DLD1 (cell line): ENCODE data around the gene PLA2G12B.
"Not testable (repeated sequence)": the region's sequence is repeated elsewhere in the genome, so short reads cannot be mapped to it uniquely, and the experiment has no call there.

ENCODE experiments used
- in situ Hi-C: cut with HindIII; loops from 2 replicates; pipeline ENCODE4 v1.10.0; 2017; ENCODE audit warnings: low sequenced_read_pairs

The PLA2G12B gene, protein sequence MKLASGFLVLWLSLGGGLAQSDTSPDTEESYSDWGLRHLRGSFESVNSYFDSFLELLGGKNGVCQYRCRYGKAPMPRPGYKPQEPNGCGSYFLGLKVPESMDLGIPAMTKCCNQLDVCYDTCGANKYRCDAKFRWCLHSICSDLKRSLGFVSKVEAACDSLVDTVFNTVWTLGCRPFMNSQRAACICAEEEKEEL

GRCh38 chr10:72954596-72955554 lies at the start of gene PLA2G12B:
PLA2G12B (minus strand) TSS chr10:72954806; CDS start chr10:72954685, 121 bp downstream.
- in situ Hi-C loops, result no loop called here

DNA sequence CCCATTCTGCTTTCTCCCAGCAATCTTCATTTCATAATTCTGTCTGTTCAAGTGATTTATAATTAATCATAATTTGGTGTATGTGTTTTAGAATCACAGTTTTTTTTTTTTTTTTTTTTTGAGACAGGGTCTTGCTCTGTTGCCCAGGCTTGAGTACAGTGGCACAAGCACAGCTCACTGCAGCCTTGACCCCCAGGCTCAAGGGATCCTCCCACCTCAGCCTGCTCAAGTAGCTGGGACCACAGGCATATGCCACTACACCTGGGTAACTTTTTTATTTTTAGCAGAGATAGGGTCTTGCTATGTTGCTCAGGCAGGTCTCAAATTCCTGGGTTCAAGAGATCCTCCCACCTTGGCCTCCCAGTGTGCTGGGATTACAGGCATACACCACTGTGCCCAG lies 49.2 kb upstream of the PLA2G12B start:
- in situ Hi-C loops, result no loop called here

GRCh38 chr10:73000973-73001372 lies 46.4 kb upstream of the PLA2G12B start:
- in situ Hi-C loops, result no loop called here

- in situ Hi-C loops, result no loop called here
These were observed 42.5 kb upstream of the PLA2G12B start for GRCh38 chr10:72997099-72997498.

- in situ Hi-C loops, result not testable (repeated sequence)
These were observed 40.9 kb upstream of the PLA2G12B start for GRCh38 chr10:72995459-72995858.

DNA sequence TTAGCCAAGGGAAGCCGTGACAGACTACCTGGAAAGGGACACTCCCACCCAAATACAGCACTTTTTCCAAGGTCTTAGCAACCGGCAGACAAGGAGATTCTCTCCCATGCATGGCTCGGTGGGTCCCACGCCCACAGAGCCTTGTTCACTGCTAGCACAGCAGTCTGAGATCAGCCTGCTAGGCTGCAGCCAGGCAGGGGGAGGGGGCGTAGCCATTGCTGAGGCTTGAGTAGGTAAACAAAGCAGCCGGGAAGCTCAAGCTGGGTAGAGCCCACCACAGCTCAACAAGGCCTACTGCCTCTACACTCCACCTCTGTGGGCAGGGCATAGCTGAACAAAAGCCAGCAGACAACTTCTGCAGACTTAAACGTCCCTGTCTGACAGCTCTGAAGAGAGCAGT lies 35.2 kb upstream of the PLA2G12B start:
- in situ Hi-C loops, result not testable (repeated sequence)

DNA sequence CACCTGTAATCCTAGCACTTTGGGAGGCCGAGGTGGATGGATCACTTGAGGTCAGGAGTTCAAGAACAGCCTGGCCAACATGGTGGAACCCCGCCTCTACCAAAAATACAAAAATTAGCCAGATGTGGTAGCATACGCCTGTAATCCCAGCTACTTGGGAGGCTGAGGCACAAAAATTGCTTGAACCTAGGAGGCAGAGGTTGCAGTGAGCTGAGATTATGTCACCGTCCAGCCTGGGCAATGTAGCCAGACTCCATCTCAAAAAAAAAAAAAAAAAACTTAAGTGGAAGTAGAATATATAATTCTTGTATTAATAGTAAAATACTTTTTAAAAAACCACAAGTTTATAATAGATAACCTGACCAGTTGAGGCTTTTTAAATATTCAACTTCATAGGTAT lies 30.0 kb upstream of the PLA2G12B start:
- in situ Hi-C loops, result not testable (repeated sequence)

- in situ Hi-C loops, result no loop called here
These were observed 27.4 kb upstream of the PLA2G12B start for GRCh38 chr10:72981882-72982529.

GRCh38 chr10:72981028-72981881 lies 26.6 kb upstream of the PLA2G12B start:
- in situ Hi-C loops, result no loop called here

- in situ Hi-C loops, result no loop called here
These were observed 25.7 kb upstream of the PLA2G12B start for GRCh38 chr10:72980348-72980747.

GRCh38 chr10:72979709-72980108 lies 25.1 kb upstream of the PLA2G12B start:
- in situ Hi-C loops, result no loop called here

DNA sequence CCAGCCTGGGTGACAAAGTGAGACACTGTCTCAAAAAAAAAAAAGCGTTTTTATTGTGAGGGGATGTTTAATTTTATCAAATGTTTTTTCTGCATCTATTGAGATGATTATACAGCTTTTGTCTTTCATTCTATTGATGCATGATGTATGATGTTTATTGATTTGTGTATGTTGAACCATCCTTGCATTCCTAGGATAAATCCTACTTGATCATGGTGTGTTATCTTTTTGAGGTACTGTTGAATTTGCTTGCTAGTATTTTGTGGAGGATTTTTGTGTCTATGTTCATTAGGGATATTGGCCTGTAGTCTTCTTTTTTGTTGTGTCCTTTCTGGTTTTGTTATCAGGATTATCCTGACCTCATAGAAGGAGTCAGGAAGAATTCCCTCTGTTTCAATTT lies 22.3 kb upstream of the PLA2G12B start:
- in situ Hi-C loops, result no loop called here

DNA sequence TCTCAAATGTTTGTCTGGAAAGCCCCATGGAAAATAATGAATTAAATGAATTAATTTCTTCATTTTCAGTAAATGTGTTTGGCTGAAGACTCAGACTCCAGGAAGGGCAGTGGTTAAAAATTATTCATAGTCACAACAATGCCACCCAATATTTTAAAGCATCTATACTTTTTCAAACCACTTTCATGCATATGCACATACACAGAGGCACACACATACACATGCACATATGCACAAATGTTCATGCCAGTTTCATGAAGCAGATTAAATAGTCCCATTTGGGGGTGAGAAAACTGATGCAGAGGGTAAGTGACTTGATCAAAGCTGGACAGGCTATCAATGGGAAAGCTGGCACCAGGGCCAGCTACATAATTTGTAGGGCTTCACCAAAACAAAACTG lies 1.4 kb upstream of the PLA2G12B start:
- in situ Hi-C loops, result no loop called here

GRCh38 chr10:72954230-72954595 lies 393 bp downstream of the PLA2G12B start:
- in situ Hi-C loops, result no loop called here

- in situ Hi-C loops, result no loop called here
These were observed 919 bp downstream of the PLA2G12B start for GRCh38 chr10:72953687-72954086.

- in situ Hi-C loops, result no loop called here
These were observed 1.9 kb downstream of the PLA2G12B start for GRCh38 chr10:72952642-72953158.

DNA sequence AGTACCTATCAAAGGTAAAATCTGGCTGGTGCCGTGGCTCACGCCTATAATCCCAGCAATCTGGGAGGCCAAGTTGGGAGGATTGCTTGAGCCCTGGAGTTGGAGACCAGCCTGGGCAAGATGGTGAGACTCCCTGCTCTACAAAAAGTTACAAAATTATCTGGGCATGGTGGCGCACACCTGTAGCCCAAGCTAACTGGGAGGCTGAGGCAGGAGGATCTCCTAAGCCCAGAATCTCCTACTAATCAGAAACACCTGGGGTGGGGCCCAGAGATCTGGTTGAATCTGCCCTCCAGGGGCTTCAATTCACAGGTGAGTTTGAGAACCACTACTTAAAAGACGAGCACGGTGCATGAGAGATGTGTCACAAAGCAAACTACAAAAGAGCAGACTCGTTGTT lies 2.4 kb downstream of the PLA2G12B start:
- in situ Hi-C loops, result no loop called here

GRCh38 chr10:72951760-72952159 lies 2.8 kb downstream of the PLA2G12B start:
- in situ Hi-C loops, result no loop called here

DNA sequence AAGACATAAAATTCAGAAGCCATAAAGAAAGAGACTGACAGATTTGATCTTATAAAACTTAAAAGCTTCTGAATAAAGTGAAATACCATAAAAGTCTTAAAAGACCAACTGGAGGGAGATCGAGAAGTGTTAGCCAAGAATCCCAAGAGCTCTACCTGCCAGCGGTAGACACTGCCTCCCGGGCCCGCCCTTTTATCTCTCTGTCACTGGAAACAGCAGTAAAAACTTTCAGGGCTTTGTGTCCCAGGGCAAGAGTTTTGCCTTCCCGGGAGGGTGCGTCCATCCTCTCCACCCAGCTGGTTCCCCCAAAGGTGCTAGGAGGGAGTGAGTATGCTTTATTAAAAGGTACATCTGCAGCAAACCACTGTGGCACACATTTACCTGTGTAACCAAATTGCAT lies 5.8 kb downstream of the PLA2G12B start:
- in situ Hi-C loops, result no loop called here

GRCh38 chr10:72946963-72947362 lies 7.6 kb downstream of the PLA2G12B start:
- in situ Hi-C loops, result no loop called here
